COLO668 (cell line): ENCODE measurements around the gene ARTN.
A peak's percentile ranks its signal among the peaks of the same experiment; 100 is the strongest.

Experiments
- DNase-seq: peaks from one replicate; lab custom pipeline; 2025; ENCODE audit not compliant: unreplicated experiment; lab: John Stamatoyannopoulos, UW

The ARTN gene

GRCh38 chr1:43924516-43924915 is 9.1 kb upstream of the ARTN start:
- DNase-seq: no peak

GRCh38 chr1:43925846-43926245 is 7.8 kb upstream of the ARTN start:
- no peak for DNase-seq

- DNase-seq: peak; percentile 48
Measured at GRCh38 chr1:43930168-43930948, 3.2 kb upstream of the ARTN start.

GRCh38 chr1:43930949-43931275 is 2.7 kb upstream of the ARTN start:
- no peak for DNase-seq

- no peak for DNase-seq
Measured at GRCh38 chr1:43931711-43932660, 1.6 kb upstream of the ARTN start.

GRCh38 chr1:43932786-43933385 is 715 bp upstream of the ARTN start:
- no peak for DNase-seq

GRCh38 chr1:43934101-43934985 is 742 bp downstream of the ARTN start:
- DNase-seq: peak; percentile 90

- no peak for DNase-seq
Measured at GRCh38 chr1:43934986-43935324, 1.4 kb downstream of the ARTN start.

GRCh38 chr1:43935711-43936427 is 2.3 kb downstream of the ARTN start:
- peak; percentile 79 for DNase-seq

GRCh38 chr1:43936431-43937151 is 3.0 kb downstream of the ARTN start:
- DNase-seq: peak; percentile 90

- no peak for DNase-seq
Measured at GRCh38 chr1:43937179-43937865, 3.7 kb downstream of the ARTN start.

- DNase-seq: no peak
Measured at GRCh38 chr1:43938383-43938782, 4.8 kb downstream of the ARTN start.

- no peak for DNase-seq
Measured at GRCh38 chr1:43938892-43939587, 5.4 kb downstream of the ARTN start.

GRCh38 chr1:43942411-43942810 is 8.8 kb downstream of the ARTN start:
- DNase-seq: no peak

- no peak for DNase-seq
Measured at GRCh38 chr1:43944860-43945259, 11.3 kb downstream of the ARTN start.

GRCh38 chr1:43945674-43946235 is 12.2 kb downstream of the ARTN start:
- DNase-seq: no peak

- peak; percentile 100 for DNase-seq
Measured at GRCh38 chr1:43946236-43947060, 12.8 kb downstream of the ARTN start, which contains the start of gene IPO13. IPO13 (plus strand) TSS chr1:43946950; CDS start chr1:43947601, 651 bp downstream.
